Keratinocyte (primary cell): ENCODE measurements around the gene KMT5B. TPM values are rescaled to one million over a fixed set of nuclear protein-coding genes. Genes with fewer than 3 reads are reported as not detected.

ENCODE experiments used
- DNase-seq: peaks from one replicate; pipeline ENCODE4 v3.0.0-alpha.2; 2011; ENCODE audit warnings: low read depth, missing footprints, low spot score
- FAIRE-seq: peaks from 2 replicates; lab custom pipeline; 2011; peaks lifted over from hg19 to GRCh38; lab: Jason Lieb, UNC
- H2AFZ ChIP-seq: 2 replicates; pipeline ENCODE4 v1.6.0; 2012; ENCODE audit warnings: low read length, control low read depth, inconsistent platforms; ENCODE audit not compliant: control insufficient read depth
- H3K27ac ChIP-seq: 2 replicates; pipeline ENCODE4 v1.5.1; 2011; ENCODE audit warnings: low read length; ENCODE audit not compliant: control insufficient read depth, insufficient read depth
- H3K27me3 ChIP-seq: 3 replicates; pipeline ENCODE4 v1.6.0; 2011; ENCODE audit warnings: low read length; ENCODE audit not compliant: control insufficient read depth, insufficient read depth; ENCODE audit errors: extremely low read depth
- H3K36me3 ChIP-seq, 2 experiments: 2 replicates in 1 of 2; 3 replicates in 1 of 2; pipeline ENCODE4 v1.5.1; 2011; ENCODE audit warnings: low read length in 2 of 2, mild to moderate bottlenecking in 1 of 2; ENCODE audit not compliant: control insufficient read depth in 2 of 2, insufficient read depth in 2 of 2; ENCODE audit errors: extremely low read depth in 1 of 2
- H3K4me1 ChIP-seq: 3 replicates; pipeline ENCODE4 v1.5.1; 2011; ENCODE audit warnings: low read length; ENCODE audit not compliant: control insufficient read depth, insufficient read depth; ENCODE audit errors: extremely low read depth
- H3K4me2 ChIP-seq: 3 replicates; pipeline ENCODE4 v1.6.0; 2011; ENCODE audit warnings: low read depth, low read length; ENCODE audit not compliant: control insufficient read depth, insufficient read depth; ENCODE audit errors: extremely low read depth
- H3K4me3 ChIP-seq, 3 experiments: fragments of 200-600 bp in 1 of 3; sonication (generic) in 1 of 3; 2 replicates in 2 of 3; 3 replicates in 1 of 3; pipeline ENCODE4 v1.5.1; 2011 to 2016; ENCODE audit warnings: low read length in 3 of 3, mild to moderate bottlenecking in 3 of 3, control low read depth in 2 of 3, inconsistent platforms in 1 of 3, low read depth in 1 of 3, mixed read lengths in 1 of 3, mixed run types in 1 of 3, moderate library complexity in 1 of 3; ENCODE audit not compliant: control insufficient read depth in 2 of 3, insufficient read depth in 2 of 3; ENCODE audit errors: extremely low read depth in 1 of 3
- H3K79me2 ChIP-seq: 2 replicates; pipeline ENCODE4 v1.6.0; 2012; ENCODE audit warnings: low read length; ENCODE audit not compliant: control insufficient read depth, insufficient read depth
- H3K9ac ChIP-seq: 3 replicates; pipeline ENCODE4 v1.6.0; 2011; ENCODE audit warnings: low read length; ENCODE audit not compliant: control insufficient read depth, insufficient read depth; ENCODE audit errors: extremely low read depth
- H3K9me1 ChIP-seq: 3 replicates; pipeline ENCODE4 v1.6.0; 2011; ENCODE audit warnings: low read length; ENCODE audit not compliant: control insufficient read depth, insufficient read depth; ENCODE audit errors: extremely low read depth
- H3K9me3 ChIP-seq: 2 replicates; pipeline ENCODE4 v1.5.1; 2012; ENCODE audit warnings: low read depth, low read length; ENCODE audit not compliant: control insufficient read depth
- H4K20me1 ChIP-seq: 3 replicates; pipeline ENCODE4 v1.6.0; 2011; ENCODE audit warnings: low read length; ENCODE audit not compliant: control insufficient read depth, insufficient read depth; ENCODE audit errors: extremely low read depth
- EZH2 ChIP-seq: IDR thresholded peaks from one replicate; pipeline ENCODE4 v1.6.1; 2012; ENCODE audit warnings: inconsistent platforms, mild to moderate bottlenecking, low read length, moderate library complexity
- dilution Hi-C: fragments of 300-500 bp; cut with MboI; formaldehyde crosslinking; loops from one replicate; pipeline ENCODE4 v1.7.0; 2020; ENCODE audit warnings: low sequenced_read_pairs; ENCODE audit not compliant: extremely low pct_ligation_motif_present
- polyA plus RNA-seq, 5 experiments: library from polyadenylated mRNA; depleted of rRNA in 3 of 5; stranded (reverse) in 3 of 5; stranded (forward) in 1 of 5; unstranded in 1 of 5; fragments of >200 nt; gene quantifications; 1 replicate in 1 of 5; 2 replicates in 3 of 5; 3 replicates in 1 of 5; pipeline versions ENCODE4 v1.2.1 to v1.2.3, GENCODE V29; 2011 to 2012; ENCODE audit warnings: missing spikeins in 2 of 5, low read depth in 1 of 5, low replicate concordance in 1 of 5
- TF ChIP-seq, protein P1 (sequence below), 3 experiments: IDR thresholded peaks in 1 of 3; conservative IDR thresholded peaks in 1 of 3; optimal IDR thresholded peaks in 1 of 3; 2 replicates in 2 of 3; 3 replicates in 1 of 3; pipeline versions ENCODE3 to v1.5.1; 2011; ENCODE audit warnings: low read length in 3 of 3, mild to moderate bottlenecking in 3 of 3, moderate library complexity in 2 of 3, control low read depth in 1 of 3, inconsistent platforms in 1 of 3; ENCODE audit not compliant: insufficient read depth in 2 of 3; ENCODE audit errors: extremely low read depth in 1 of 3

Gene KMT5B
- polyA plus RNA-seq, 1 donor (not counting 4 experiments of a cell fraction or from before 2014, with no cell fraction given): 17.2 TPM

- TF ChIP-seq EZH2: no peak
- TF ChIP-seq, protein P1, sequence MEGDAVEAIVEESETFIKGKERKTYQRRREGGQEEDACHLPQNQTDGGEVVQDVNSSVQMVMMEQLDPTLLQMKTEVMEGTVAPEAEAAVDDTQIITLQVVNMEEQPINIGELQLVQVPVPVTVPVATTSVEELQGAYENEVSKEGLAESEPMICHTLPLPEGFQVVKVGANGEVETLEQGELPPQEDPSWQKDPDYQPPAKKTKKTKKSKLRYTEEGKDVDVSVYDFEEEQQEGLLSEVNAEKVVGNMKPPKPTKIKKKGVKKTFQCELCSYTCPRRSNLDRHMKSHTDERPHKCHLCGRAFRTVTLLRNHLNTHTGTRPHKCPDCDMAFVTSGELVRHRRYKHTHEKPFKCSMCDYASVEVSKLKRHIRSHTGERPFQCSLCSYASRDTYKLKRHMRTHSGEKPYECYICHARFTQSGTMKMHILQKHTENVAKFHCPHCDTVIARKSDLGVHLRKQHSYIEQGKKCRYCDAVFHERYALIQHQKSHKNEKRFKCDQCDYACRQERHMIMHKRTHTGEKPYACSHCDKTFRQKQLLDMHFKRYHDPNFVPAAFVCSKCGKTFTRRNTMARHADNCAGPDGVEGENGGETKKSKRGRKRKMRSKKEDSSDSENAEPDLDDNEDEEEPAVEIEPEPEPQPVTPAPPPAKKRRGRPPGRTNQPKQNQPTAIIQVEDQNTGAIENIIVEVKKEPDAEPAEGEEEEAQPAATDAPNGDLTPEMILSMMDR (optimal IDR thresholded peaks at IDR 0.05 in 1 of 3, IDR thresholded peaks at IDR 0.05 in 1 of 3, conservative IDR thresholded peaks at IDR 0.05 in 1 of 3; ENCODE audit: extremely low read depth in 1 of 3, insufficient read depth in 2 of 3, low read length in 3 of 3): no peak
- H3K9me1 ChIP-seq: no peaks in the 10 kb centered on the region
- no peaks in the 10 kb centered on the region for H4K20me1 ChIP-seq
- H3K9me3 ChIP-seq: no peaks in the 10 kb centered on the region
- dilution Hi-C loops: no loop called here
- no peaks in the 10 kb centered on the region for H3K27me3 ChIP-seq
- no peak overlapping the region for H3K27ac ChIP-seq
- H3K4me2 ChIP-seq: no peak overlapping the region
- H3K79me2 ChIP-seq: no peaks in the 10 kb centered on the region
- H3K4me1 ChIP-seq: peaks cover 3% of the 10 kb centered on the region
- no peak overlapping the region for H2AFZ ChIP-seq
- H3K9ac ChIP-seq: no peak overlapping the region
- peaks cover 22 to 25% of the 10 kb centered on the region in 2 experiments for H3K36me3 ChIP-seq
- FAIRE-seq: no peak
- no peak for DNase-seq
- no peak overlapping the region for H3K4me3 ChIP-seq
These were observed 43.7 kb downstream of the KMT5B start for GRCh38 chr11:68169442-68169841.

DNA sequence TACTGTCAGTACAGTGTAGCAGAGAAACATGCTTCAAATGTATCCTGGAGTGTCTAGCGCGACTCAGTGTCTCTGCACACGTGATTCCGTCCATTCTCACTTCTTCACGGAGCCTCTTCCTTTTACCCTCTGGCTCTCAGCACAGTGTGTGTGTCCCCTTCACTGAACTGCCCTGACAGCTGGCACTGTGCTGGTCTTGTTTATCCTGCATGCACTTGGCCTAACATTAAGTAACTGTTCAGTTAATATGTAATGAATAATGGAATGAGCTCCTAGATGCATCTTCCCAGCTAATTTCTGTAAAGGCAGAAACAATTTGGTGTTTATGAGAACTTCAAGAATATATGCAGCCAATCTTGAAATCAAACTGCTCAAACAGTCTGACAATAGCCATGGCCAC is 44.4 kb downstream of the KMT5B start:
- Histone ChIP-seq H3K9me3 (no peaks in the 10 kb centered on the region), H3K9me1 (no peaks in the 10 kb centered on the region), H3K79me2 (no peaks in the 10 kb centered on the region), H3K27me3 (no peaks in the 10 kb centered on the region), H2AFZ (no peak overlapping the region), H3K27ac (no peak overlapping the region), H4K20me1 (no peaks in the 10 kb centered on the region), H3K4me1 (peaks cover 10% of the 10 kb centered on the region), H3K9ac (no peak overlapping the region), H3K36me3 (peaks cover 21 to 22% of the 10 kb centered on the region in 2 experiments), H3K4me2 (no peak overlapping the region), H3K4me3 (no peak overlapping the region)
- DNase-seq: no peak
- FAIRE-seq: no peak
- dilution Hi-C loops: no loop called here
- no peak for TF ChIP-seq EZH2
- TF ChIP-seq, protein P1 (optimal IDR thresholded peaks at IDR 0.05 in 1 of 3, IDR thresholded peaks at IDR 0.05 in 1 of 3, conservative IDR thresholded peaks at IDR 0.05 in 1 of 3; ENCODE audit: extremely low read depth in 1 of 3, insufficient read depth in 2 of 3, low read length in 3 of 3): no peak
